ENCODE measurements around the gene MINDY3. TPM values are rescaled to one million over a fixed set of nuclear protein-coding genes. Genes with fewer than 3 reads are reported as not detected.

Gene MINDY3
- total RNA-seq, 1 experiment from 2014 or later: 14.9 TPM

DNA sequence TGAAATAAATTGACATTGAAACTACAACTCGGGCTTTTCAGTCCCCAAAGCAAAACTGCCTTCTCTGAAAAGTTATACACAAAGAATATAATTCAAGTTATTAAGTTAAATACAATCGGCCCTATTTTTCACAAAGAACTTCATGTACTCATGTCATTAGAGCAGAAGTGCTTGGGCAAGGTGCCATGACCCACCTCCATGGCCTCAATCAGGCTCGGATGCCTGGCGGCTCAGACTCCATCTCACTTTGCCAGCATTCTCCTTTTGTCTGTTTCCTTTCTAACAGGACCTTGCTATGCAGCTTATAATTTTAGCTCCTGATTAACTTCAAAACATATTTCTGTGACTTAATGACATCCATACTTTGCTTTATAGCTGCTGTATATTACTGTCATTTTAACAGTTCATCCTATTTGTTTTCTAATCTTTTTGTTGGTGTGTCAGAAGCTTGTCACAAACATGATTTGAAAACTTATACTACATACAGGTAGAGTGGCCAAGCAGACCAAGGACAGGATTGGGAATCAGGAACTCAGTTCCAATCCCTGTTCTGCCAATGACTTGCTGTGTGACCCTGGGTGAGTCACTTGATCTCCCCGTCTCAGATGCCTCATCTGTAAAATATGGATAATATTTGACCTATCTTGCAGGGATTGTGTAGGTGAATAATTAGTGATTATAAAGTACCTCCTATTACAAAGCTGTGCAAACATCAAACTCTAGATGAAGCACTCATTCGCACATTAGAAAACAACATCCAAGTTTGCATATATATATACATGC, 79.8 kb downstream of the MINDY3 start:
- no peak overlapping the region for H2AFZ ChIP-seq (ENCODE audit: low read length)
- Mint-ChIP-seq H3K9me3 (no peaks in the 10 kb centered on the region; a peak in 1 of 5 replicates), H3K27ac (no peak overlapping the region), H3K4me1 (peaks cover 13 to 20% of the 10 kb centered on the region in 2 experiments), H3K4me3 (no peak overlapping the region), H3K27me3 (ENCODE audit: low read depth) (no peaks in the 10 kb centered on the region), H3K36me3 (ENCODE audit: insufficient read depth in 1 of 3, low read depth in 3 of 3) (peaks cover 3 to 12% (median 4%) of the 10 kb centered on the region in 3 experiments; a peak in 6 of 7 replicates)
- no peak overlapping the region for H3T11ph ChIP-seq (ENCODE audit: low read length)
- H3K56ac ChIP-seq (ENCODE audit: insufficient read length, low read depth, low read length): no peak overlapping the region
- H4K5ac ChIP-seq (ENCODE audit: insufficient read length, low read depth, low read length): no peak overlapping the region
- H4K91ac ChIP-seq (ENCODE audit: insufficient read length, low read depth, low read length): no peak overlapping the region
- no peaks in the 10 kb centered on the region for H4K20me1 ChIP-seq (ENCODE audit: control insufficient read depth, insufficient read depth, insufficient read length)
- no peak overlapping the region for H2AK5ac ChIP-seq (ENCODE audit: insufficient read length, low read length)
- H3K23me2 ChIP-seq (ENCODE audit: insufficient read length, low read depth, low read length, poor library complexity, severe bottlenecking): no peaks in the 10 kb centered on the region
- no peaks in the 10 kb centered on the region for H3K9me3 ChIP-seq (ENCODE audit: control insufficient read depth, low read depth, low read length)
- no peak overlapping the region for H3K4ac ChIP-seq (ENCODE audit: low read depth, low read length)
- no peak overlapping the region for H3K23ac ChIP-seq (ENCODE audit: insufficient read length, low read depth, low read length)
- DNase-seq: no peak
- no peak overlapping the region for H2BK120ac ChIP-seq (ENCODE audit: low read depth, low read length, poor library complexity, severe bottlenecking)
- H3K27ac ChIP-seq (ENCODE audit: insufficient read length, low read depth, low read length): no peak overlapping the region
- no CpG with 5 or more reads among the region's 6 CpGs for WGBS (ENCODE audit: extremely low coverage, insufficient read length, low lambda C conversion rate)
- H3K79me1 ChIP-seq (ENCODE audit: insufficient read depth, low read depth, low read length, poor library complexity, severe bottlenecking): no peaks in the 10 kb centered on the region
- H3K79me2 ChIP-seq (ENCODE audit: insufficient read depth, low read length): no peaks in the 10 kb centered on the region
- no peak overlapping the region for H2BK20ac ChIP-seq (ENCODE audit: low read depth, low read length, poor library complexity, severe bottlenecking)
- H2BK15ac ChIP-seq (ENCODE audit: low read depth, low read length): no peak overlapping the region
- TF ChIP-seq, protein P1, sequence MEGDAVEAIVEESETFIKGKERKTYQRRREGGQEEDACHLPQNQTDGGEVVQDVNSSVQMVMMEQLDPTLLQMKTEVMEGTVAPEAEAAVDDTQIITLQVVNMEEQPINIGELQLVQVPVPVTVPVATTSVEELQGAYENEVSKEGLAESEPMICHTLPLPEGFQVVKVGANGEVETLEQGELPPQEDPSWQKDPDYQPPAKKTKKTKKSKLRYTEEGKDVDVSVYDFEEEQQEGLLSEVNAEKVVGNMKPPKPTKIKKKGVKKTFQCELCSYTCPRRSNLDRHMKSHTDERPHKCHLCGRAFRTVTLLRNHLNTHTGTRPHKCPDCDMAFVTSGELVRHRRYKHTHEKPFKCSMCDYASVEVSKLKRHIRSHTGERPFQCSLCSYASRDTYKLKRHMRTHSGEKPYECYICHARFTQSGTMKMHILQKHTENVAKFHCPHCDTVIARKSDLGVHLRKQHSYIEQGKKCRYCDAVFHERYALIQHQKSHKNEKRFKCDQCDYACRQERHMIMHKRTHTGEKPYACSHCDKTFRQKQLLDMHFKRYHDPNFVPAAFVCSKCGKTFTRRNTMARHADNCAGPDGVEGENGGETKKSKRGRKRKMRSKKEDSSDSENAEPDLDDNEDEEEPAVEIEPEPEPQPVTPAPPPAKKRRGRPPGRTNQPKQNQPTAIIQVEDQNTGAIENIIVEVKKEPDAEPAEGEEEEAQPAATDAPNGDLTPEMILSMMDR (conservative IDR thresholded peaks at IDR 0.05): no peak
- no peak overlapping the region for H3K14ac ChIP-seq (ENCODE audit: insufficient read depth, low read length)
- H4K8ac ChIP-seq (replicated peaks; ENCODE audit: insufficient read length, low read depth, low read length): no peak overlapping the region
- H3K4me2 ChIP-seq (ENCODE audit: insufficient read depth, insufficient read length, low read length): no peak overlapping the region
- H3K18ac ChIP-seq (ENCODE audit: insufficient read length, low read depth, low read length): no peak overlapping the region
- no peak overlapping the region for H2BK5ac ChIP-seq (ENCODE audit: insufficient read length, low read length)
- H3K4me1 ChIP-seq (ENCODE audit: insufficient read depth, low read length): no peaks in the 10 kb centered on the region
- H2BK12ac ChIP-seq (ENCODE audit: insufficient read length, low read depth, low read length): no peak overlapping the region
- no peaks in the 10 kb centered on the region for H3K27me3 ChIP-seq (ENCODE audit: insufficient read depth, low read length)
- H3K9ac ChIP-seq (ENCODE audit: extremely low read depth, insufficient read length, low read length): no peak overlapping the region
